DOHH2 (cell line): Measurements from ENCODE around the gene NRXN3.

Experiments used
- EZH2phosphoT487 ChIP-seq: fragments of 200-600 bp; sonication (generic); IDR thresholded peaks from 2 replicates; pipeline ENCODE4 v1.6.1; 2017; ENCODE audit warnings: borderline replicate concordance, mild to moderate bottlenecking, antibody characterized with exemption, low read length, moderate library complexity, mixed read lengths
- TF ChIP-seq, protein P1 (sequence below): fragments of 200-600 bp; sonication (generic); IDR thresholded peaks from one replicate; pipeline ENCODE4 v1.5.1; 2014; ENCODE audit warnings: antibody characterized with exemption, mild to moderate bottlenecking, low read depth, low read length; ENCODE audit not compliant: poor library complexity, severe bottlenecking

GRCh38 chr14:79544698-79545070 is 1374.5 kb downstream of the NRXN3 start:
- TF ChIP-seq, protein P1, sequence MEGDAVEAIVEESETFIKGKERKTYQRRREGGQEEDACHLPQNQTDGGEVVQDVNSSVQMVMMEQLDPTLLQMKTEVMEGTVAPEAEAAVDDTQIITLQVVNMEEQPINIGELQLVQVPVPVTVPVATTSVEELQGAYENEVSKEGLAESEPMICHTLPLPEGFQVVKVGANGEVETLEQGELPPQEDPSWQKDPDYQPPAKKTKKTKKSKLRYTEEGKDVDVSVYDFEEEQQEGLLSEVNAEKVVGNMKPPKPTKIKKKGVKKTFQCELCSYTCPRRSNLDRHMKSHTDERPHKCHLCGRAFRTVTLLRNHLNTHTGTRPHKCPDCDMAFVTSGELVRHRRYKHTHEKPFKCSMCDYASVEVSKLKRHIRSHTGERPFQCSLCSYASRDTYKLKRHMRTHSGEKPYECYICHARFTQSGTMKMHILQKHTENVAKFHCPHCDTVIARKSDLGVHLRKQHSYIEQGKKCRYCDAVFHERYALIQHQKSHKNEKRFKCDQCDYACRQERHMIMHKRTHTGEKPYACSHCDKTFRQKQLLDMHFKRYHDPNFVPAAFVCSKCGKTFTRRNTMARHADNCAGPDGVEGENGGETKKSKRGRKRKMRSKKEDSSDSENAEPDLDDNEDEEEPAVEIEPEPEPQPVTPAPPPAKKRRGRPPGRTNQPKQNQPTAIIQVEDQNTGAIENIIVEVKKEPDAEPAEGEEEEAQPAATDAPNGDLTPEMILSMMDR = no peak
- no peak for TF ChIP-seq EZH2phosphoT487
